Progenitor cell of endocrine pancreas (in vitro differentiated cells): ENCODE results near the gene DEAF1. TPM values are rescaled to one million over a fixed set of nuclear protein-coding genes. Genes with fewer than 3 reads are reported as not detected.

Experiments
- DNase-seq: peaks from one replicate; pipeline ENCODE4 v3.0.0; 2021; ENCODE audit warnings: low spot score; ENCODE audit not compliant: unreplicated experiment
- H3K27ac Mint-ChIP-seq: 2 replicates; pipeline ENCODE4 v1.8.0; 2021; ENCODE audit warnings: mild to moderate bottlenecking, moderate library complexity, mixed read lengths
- H3K27me3 Mint-ChIP-seq: 2 replicates; pipeline ENCODE4 v1.8.0; 2021; ENCODE audit warnings: mixed read lengths
- H3K36me3 Mint-ChIP-seq: 2 replicates; pipeline ENCODE4 v1.8.0; 2022; ENCODE audit warnings: mixed read lengths; ENCODE audit not compliant: insufficient read depth
- H3K4me1 Mint-ChIP-seq: 2 replicates; pipeline ENCODE4 v1.8.0; 2021; ENCODE audit warnings: low read depth, mixed read lengths
- H3K4me3 Mint-ChIP-seq: 2 replicates; pipeline ENCODE4 v1.8.0; 2021; ENCODE audit warnings: low read depth, mild to moderate bottlenecking, moderate library complexity, mixed read lengths
- H3K9me3 Mint-ChIP-seq: 2 replicates; pipeline ENCODE4 v1.8.0; 2021; ENCODE audit warnings: low read depth, mixed read lengths
- total RNA-seq: library from RNA; stranded (reverse); gene quantifications from 2 replicates; pipeline ENCODE4 v1.2.1, GENCODE V29; 2021
- TF ChIP-seq, protein P1 (sequence below): fragments of 200-600 bp; sonication (generic); IDR thresholded peaks from one replicate; pipeline ENCODE4 v1.5.0; 2021; ENCODE audit warnings: antibody characterized with exemption, mild to moderate bottlenecking; ENCODE audit not compliant: unreplicated experiment

The DEAF1 gene
- total RNA-seq, 1 donor from 2014 or later, result 49.2 TPM

DNA sequence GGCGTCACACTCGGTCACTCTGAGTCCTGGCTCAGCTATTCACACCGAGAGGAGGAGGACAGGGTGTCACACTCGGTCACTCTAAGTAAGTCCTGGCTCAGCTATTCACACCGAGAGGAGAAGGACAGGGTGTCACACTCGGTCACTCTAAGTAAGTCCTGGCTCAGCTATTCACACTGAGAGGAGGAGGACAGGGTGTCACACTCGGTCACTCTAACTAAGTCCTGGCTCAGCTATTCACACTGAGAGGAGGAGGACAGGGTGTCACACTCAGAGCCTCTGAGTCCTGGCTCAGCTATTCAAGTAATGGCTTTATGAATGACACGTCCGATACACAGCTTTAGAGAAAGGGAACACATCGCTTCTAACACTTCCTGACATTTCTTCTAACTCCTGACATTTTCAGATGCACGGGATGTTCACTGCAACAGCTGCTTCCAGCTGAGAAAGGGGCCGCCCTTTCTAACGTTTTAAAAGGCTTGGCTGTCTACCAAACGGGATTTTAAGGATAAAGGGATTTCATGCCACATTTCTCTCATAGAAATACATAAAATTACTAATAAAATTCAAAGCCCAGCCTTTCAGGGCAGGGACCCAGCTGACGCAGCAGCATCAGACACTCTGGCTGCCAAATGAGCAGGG is 29.8 kb downstream of the DEAF1 start:
- TF ChIP-seq, protein P1, sequence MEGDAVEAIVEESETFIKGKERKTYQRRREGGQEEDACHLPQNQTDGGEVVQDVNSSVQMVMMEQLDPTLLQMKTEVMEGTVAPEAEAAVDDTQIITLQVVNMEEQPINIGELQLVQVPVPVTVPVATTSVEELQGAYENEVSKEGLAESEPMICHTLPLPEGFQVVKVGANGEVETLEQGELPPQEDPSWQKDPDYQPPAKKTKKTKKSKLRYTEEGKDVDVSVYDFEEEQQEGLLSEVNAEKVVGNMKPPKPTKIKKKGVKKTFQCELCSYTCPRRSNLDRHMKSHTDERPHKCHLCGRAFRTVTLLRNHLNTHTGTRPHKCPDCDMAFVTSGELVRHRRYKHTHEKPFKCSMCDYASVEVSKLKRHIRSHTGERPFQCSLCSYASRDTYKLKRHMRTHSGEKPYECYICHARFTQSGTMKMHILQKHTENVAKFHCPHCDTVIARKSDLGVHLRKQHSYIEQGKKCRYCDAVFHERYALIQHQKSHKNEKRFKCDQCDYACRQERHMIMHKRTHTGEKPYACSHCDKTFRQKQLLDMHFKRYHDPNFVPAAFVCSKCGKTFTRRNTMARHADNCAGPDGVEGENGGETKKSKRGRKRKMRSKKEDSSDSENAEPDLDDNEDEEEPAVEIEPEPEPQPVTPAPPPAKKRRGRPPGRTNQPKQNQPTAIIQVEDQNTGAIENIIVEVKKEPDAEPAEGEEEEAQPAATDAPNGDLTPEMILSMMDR, result no peak
- H3K36me3 Mint-ChIP-seq, result peaks cover 9% of the 10 kb centered on the region
- no peak overlapping the region for H3K4me3 Mint-ChIP-seq
- no peaks in the 10 kb centered on the region for H3K4me1 Mint-ChIP-seq
- H3K9me3 Mint-ChIP-seq, result no peaks in the 10 kb centered on the region
- no peaks in the 10 kb centered on the region for H3K27me3 Mint-ChIP-seq
- no peak overlapping the region for H3K27ac Mint-ChIP-seq
- no peak for DNase-seq

DNA sequence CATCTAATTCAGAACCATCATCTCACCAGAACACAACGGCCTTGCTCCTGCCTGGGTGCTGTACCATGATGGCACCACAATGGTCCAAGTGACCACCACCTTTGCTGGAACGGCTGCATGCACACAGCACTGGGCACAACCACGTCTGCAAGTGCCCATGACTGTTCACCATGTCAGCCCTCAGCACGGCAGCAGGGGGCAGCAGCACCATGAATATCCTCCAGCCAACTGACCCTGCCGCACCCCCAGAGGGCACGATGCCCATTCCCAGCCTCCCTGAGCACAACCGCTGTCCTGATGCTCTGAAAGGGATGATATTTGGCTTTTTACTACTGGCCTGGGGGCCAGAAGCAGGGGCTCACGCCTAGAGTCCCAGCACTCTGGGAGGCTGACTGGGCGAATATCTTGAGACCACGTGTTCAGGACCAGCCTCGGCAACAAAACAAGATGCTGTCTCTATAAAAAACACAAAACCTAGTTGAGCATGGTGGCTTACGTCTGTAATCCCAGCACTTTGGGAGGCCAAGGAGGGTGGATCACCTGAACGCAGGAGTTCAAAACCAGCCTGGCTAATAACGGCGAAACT is 32.2 kb downstream of the DEAF1 start:
- DNase-seq, result peak; percentile 34
- TF ChIP-seq, protein P1, result peak; percentile 75
- Mint-ChIP-seq H3K9me3 (no peaks in the 10 kb centered on the region), H3K4me3 (no peak overlapping the region), H3K27me3 (no peaks in the 10 kb centered on the region), H3K36me3 (peaks cover 5% of the 10 kb centered on the region), H3K27ac (no peak overlapping the region), H3K4me1 (no peaks in the 10 kb centered on the region)

DNA sequence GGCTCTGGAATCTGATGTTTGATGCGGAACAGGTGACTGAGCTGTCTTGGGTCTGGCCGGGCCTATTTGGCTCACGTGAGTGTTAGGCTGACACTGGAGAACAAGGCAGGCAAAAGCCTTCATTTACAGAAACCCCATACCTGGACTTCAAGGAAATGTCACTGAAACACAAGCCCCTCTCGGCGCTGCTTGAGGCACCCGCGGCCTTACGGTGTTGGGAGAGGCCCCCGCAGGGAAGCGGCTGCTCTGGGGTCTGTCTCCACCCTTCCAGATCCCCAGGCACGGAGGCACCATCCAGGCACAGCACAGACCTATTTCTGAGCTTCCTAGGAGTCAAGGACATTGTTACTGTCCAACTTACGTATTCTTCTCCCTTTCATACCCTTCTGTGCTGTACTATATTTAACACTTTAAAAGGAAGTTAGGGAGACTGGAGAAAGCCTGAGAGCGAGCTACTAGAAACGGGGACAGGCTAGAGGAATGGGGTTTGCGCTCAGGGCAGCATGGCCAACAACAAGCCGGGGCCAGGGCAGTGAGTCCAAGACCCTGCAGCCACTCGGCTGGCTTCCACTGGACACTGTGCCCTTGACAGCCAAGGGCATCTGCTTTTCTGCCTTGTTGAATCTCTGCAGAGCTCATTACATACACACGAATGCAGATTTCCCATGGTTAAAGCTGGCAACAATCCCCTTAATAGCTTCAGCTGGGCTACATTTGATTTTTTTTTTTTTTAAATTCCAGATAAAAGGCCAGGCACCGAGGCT is 34.2 kb downstream of the DEAF1 start:
- TF ChIP-seq, protein P1, result no peak
- DNase-seq, result no peak
- peaks cover 3% of the 10 kb centered on the region for H3K36me3 Mint-ChIP-seq
- H3K9me3 Mint-ChIP-seq, result no peaks in the 10 kb centered on the region
- H3K27ac Mint-ChIP-seq, result no peak overlapping the region
- no peak overlapping the region for H3K4me3 Mint-ChIP-seq
- H3K27me3 Mint-ChIP-seq, result no peaks in the 10 kb centered on the region
- H3K4me1 Mint-ChIP-seq, result no peaks in the 10 kb centered on the region

DNA sequence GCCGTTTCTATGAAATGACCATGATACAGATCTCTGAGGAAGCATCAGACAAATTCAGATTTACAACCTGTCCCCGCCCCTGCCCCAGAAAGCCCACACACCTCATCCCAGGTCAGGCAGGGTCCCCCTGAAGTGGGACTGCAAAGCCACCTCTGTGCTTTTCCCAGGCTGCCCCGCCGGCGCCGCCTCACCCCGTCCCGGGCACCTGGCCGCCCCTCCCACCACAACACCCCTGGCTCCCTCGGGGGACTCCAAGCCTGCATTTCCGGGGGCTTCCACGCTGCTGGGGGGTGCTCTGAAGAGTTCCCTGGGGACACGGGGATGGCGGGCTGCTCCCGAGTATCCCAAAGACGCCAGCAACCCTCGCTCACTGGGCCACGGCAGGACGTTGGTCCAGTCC is 34.7 kb downstream of the DEAF1 start:
- peaks cover 2% of the 10 kb centered on the region for H3K36me3 Mint-ChIP-seq
- TF ChIP-seq, protein P1, result no peak
- DNase-seq, result no peak
- no peak overlapping the region for H3K27ac Mint-ChIP-seq
- no peaks in the 10 kb centered on the region for H3K9me3 Mint-ChIP-seq
- H3K4me3 Mint-ChIP-seq, result no peak overlapping the region
- no peaks in the 10 kb centered on the region for H3K27me3 Mint-ChIP-seq
- H3K4me1 Mint-ChIP-seq, result peaks cover 2% of the 10 kb centered on the region

DNA sequence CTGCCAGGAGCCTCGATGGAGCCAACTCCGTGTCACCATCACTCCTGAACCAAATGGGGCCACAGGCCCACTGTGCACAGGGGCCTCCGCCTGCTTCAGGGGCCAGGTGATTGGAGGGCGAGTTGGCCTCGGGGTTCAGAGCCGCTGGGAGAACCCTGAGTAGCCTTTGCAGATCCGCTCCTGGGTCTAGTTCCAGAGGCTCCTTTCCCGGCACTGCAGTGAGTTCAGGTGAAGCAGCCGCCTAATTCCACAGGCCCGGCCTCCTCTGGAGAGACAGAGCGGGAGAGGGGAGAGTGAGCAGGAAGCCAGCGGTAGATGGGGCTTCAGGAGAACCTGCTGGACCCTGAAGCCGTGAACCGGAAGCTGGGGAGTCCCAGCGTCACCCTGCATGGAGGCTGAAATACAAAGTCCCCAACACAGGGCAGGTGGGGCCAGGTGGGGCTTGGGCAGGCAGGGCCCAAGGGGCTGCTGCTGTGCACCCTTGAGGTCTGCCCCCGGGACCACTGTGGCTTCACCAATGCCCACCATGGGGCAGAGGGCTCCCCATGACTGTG is 35.4 kb downstream of the DEAF1 start:
- DNase-seq, result no peak
- H3K27ac Mint-ChIP-seq, result no peak overlapping the region
- TF ChIP-seq, protein P1, result no peak
- H3K36me3 Mint-ChIP-seq, result peaks cover 3% of the 10 kb centered on the region
- H3K4me1 Mint-ChIP-seq, result peaks cover 6% of the 10 kb centered on the region
- no peak overlapping the region for H3K4me3 Mint-ChIP-seq
- H3K27me3 Mint-ChIP-seq, result no peaks in the 10 kb centered on the region
- no peaks in the 10 kb centered on the region for H3K9me3 Mint-ChIP-seq
